GM23248 (cell line): Measurements from ENCODE around the gene XPO6. TPM values are rescaled to one million over a fixed set of nuclear protein-coding genes. Genes with fewer than 3 reads are reported as not detected.

ENCODE experiments used
- DNase-seq: peaks from one replicate; pipeline ENCODE4 v3.0.0-alpha.2; 2015
- H2AFZ ChIP-seq: fragments of 200-600 bp; sonication (generic); 2 replicates; pipeline ENCODE4 v1.6.1; 2016; ENCODE audit warnings: antibody characterized with exemption
- H3F3A ChIP-seq: fragments of 200-600 bp; sonication (generic); 2 replicates; pipeline ENCODE4 v1.6.1; 2016; ENCODE audit warnings: mild to moderate bottlenecking, antibody characterized with exemption, mixed run types; ENCODE audit not compliant: insufficient read depth
- H3K27ac ChIP-seq: fragments of 200-600 bp; sonication (generic); 2 replicates; pipeline ENCODE4 v1.5.1; 2016; ENCODE audit warnings: mild to moderate bottlenecking
- H3K27me3 ChIP-seq: fragments of 200-600 bp; sonication (generic); replicated peaks from 2 replicates; pipeline ENCODE4 v1.6.1; 2016; ENCODE audit warnings: mild to moderate bottlenecking; ENCODE audit not compliant: insufficient read depth
- H3K36me3 ChIP-seq: fragments of 200-600 bp; sonication (generic); 2 replicates; pipeline ENCODE4 v1.6.1; 2016; ENCODE audit warnings: low read depth, mild to moderate bottlenecking
- H3K4me1 ChIP-seq: fragments of 200-600 bp; sonication (generic); 2 replicates; pipeline ENCODE4 v1.6.1; 2016; ENCODE audit warnings: mild to moderate bottlenecking; ENCODE audit not compliant: insufficient read depth
- H3K4me2 ChIP-seq: fragments of 200-600 bp; sonication (generic); one replicate; pipeline ENCODE4 v1.6.1; 2016; ENCODE audit warnings: mild to moderate bottlenecking; ENCODE audit not compliant: unreplicated experiment
- H3K4me3 ChIP-seq: fragments of 200-600 bp; sonication (generic); 2 replicates; pipeline ENCODE4 v1.5.1; 2016; ENCODE audit warnings: mild to moderate bottlenecking
- H3K79me2 ChIP-seq: fragments of 200-600 bp; sonication (generic); 2 replicates; pipeline ENCODE4 v1.6.1; 2016; ENCODE audit warnings: mild to moderate bottlenecking; ENCODE audit not compliant: insufficient read depth
- H3K9ac ChIP-seq: fragments of 200-600 bp; sonication (generic); 2 replicates; pipeline ENCODE4 v1.6.1; 2016; ENCODE audit warnings: mild to moderate bottlenecking
- H3K9me2 ChIP-seq: fragments of 200-600 bp; sonication (generic); 2 replicates; pipeline ENCODE4 v1.6.1; 2016; ENCODE audit warnings: mixed run types, mild to moderate bottlenecking, moderate library complexity; ENCODE audit not compliant: insufficient read depth
- H3K9me3 ChIP-seq: fragments of 200-600 bp; sonication (generic); one replicate; pipeline ENCODE4 v1.6.1; 2017; ENCODE audit warnings: low read depth
- H4K20me1 ChIP-seq: fragments of 200-600 bp; sonication (generic); 2 replicates; pipeline ENCODE4 v1.6.0; 2016; ENCODE audit not compliant: insufficient read depth
- EZH2 ChIP-seq: fragments of 200-600 bp; sonication (generic); IDR thresholded peaks from 2 replicates; pipeline ENCODE4 v1.6.1; 2018; ENCODE audit warnings: antibody characterized with exemption, mild to moderate bottlenecking; ENCODE audit not compliant: insufficient read depth, poor library complexity, severe bottlenecking
- EZH2phosphoT487 ChIP-seq: fragments of 200-600 bp; sonication (generic); IDR thresholded peaks from 2 replicates; pipeline ENCODE4 v1.6.1; 2018; ENCODE audit warnings: antibody characterized with exemption, moderate library complexity, mild to moderate bottlenecking, low read depth; ENCODE audit not compliant: insufficient read depth
- WGBS, 2 experiments: methylation state at CpG; one replicate each; pipeline ENCODE4 v1.1.6; 2015 to 2017; ENCODE audit warnings: low lambda C conversion rate in 2 of 2, low coverage in 1 of 2; ENCODE audit errors: missing lambda C conversion rate in 2 of 2; 5-methylcytosine and 5-hydroxymethylcytosine counted together
- in situ Hi-C: fragments of 300-500 bp; cut with MboI; formaldehyde crosslinking; loops from 2 replicates; pipeline ENCODE4 v1.15.0; 2020
- polyA plus RNA-seq: library from polyadenylated mRNA; unstranded; fragments of >200 nt; fragmentation: Nextera tagmentation; extraction: Ambion mirVana; gene quantifications from 2 replicates; pipeline ENCODE4 v1.2.1, GENCODE V29; 2016
- total RNA-seq: library from RNA; depleted of rRNA; stranded (reverse); fragments of >200 nt; shearing (Covaris generic); gene quantifications from 2 replicates; pipeline ENCODE4 v1.2.3, GENCODE V29; 2014

Gene XPO6
- total and polyA plus RNA-seq, 2 experiments from 2014 or later: 50.7 to 118 TPM

- Histone ChIP-seq H4K20me1 (no peaks in the 10 kb centered on the region), H3K9me3 (no peaks in the 10 kb centered on the region), H3K9me2 (no peaks in the 10 kb centered on the region), H3K9ac (no peak overlapping the region), H3K27ac (no peak overlapping the region), H3K4me3 (no peak overlapping the region), H3K4me1 (peaks cover 8% of the 10 kb centered on the region; the same call in 1 of the 2 replicates), H3K36me3 (peaks cover 50% of the 10 kb centered on the region), H3F3A (peaks cover under 1% of the 10 kb centered on the region; the same call in 1 of the 2 replicates), H3K4me2 (no peak overlapping the region), H3K27me3 (no peaks in the 10 kb centered on the region), H2AFZ (no peak overlapping the region), H3K79me2 (peaks cover 74% of the 10 kb centered on the region)
- in situ Hi-C loops: no loop called here
- TF ChIP-seq EZH2phosphoT487: no peak
- no peak for TF ChIP-seq EZH2
- DNase-seq: no peak
- 95% methylated on average over 6 of the region's 6 CpGs for WGBS, 2 experiments
Measured at GRCh38 chr16:28136751-28137434, 74.9 kb downstream of the XPO6 start.

DNA sequence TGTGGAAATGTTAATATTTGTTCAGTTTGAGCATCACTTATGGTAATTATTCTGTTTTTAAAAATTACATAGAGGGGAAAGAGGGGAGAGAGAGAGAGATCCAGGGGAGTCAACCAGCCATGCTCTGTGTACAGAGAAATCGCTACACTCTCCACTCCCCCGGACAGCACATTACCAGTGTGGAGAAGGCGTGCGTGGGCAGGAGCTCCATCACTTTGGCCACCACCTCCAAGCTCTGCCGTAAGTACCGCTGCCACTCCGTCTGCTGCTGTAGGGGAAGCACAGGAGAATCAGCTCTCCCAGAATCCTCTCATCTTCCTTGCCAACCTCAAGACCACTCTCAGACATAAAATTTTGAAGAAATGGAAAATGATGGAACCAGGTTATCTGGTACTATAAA is 78.1 kb downstream of the XPO6 start:
- Histone ChIP-seq H3F3A (no peaks in the 10 kb centered on the region), H3K36me3 (peaks cover 69% of the 10 kb centered on the region), H3K9me2 (no peaks in the 10 kb centered on the region), H3K4me1 (no peaks in the 10 kb centered on the region), H3K4me2 (no peak overlapping the region), H3K27me3 (no peaks in the 10 kb centered on the region), H2AFZ (no peak overlapping the region), H3K4me3 (no peak overlapping the region), H3K9ac (no peak overlapping the region), H3K9me3 (no peaks in the 10 kb centered on the region), H3K27ac (no peak overlapping the region), H4K20me1 (no peaks in the 10 kb centered on the region), H3K79me2 (peaks cover 60% of the 10 kb centered on the region)
- no peak for DNase-seq
- in situ Hi-C loops: no loop called here
- TF ChIP-seq EZH2: no peak
- no peak for TF ChIP-seq EZH2phosphoT487
- 95 to 100% methylated on average over 7 of the region's 7 CpGs for WGBS, 2 experiments

DNA sequence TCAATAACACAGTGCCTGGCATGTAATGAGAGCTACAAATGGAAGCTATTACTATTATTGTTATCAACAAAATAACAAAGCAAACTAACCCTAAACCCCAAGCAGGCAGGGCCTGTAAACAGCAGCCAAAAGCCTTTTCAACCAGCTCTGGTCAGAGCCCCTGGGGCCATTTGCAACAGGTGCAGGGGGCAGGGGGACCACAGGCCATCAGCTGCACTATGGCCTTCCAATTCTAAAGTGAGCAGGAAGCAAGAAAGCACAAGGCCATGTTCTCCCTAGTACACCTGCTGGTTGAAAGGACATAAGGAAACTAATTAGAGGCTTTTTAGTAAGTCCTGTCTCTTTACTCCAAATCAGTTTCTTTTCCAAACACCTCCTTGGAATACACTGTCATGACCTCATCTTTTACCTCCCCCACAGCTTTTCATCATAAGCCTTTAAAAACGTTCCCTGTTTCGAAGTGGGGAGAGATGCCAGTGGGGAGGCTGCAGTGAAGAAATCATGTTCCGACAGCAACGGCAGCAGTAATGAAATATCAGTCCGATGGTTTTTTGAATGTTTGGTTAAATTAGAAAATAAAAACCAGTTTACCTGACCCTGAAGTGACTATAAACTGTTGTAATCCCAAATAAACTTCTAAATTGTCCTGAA is 79.9 kb downstream of the XPO6 start:
- Histone ChIP-seq H3K4me3 (no peak overlapping the region), H2AFZ (no peak overlapping the region), H3K79me2 (peaks cover 60% of the 10 kb centered on the region), H3K9ac (no peak overlapping the region), H3K9me3 (no peaks in the 10 kb centered on the region), H3K4me2 (no peak overlapping the region), H3K27me3 (no peaks in the 10 kb centered on the region), H3F3A (no peaks in the 10 kb centered on the region), H3K27ac (no peak overlapping the region), H4K20me1 (no peaks in the 10 kb centered on the region), H3K9me2 (no peaks in the 10 kb centered on the region), H3K36me3 (peaks cover 74% of the 10 kb centered on the region), H3K4me1 (no peaks in the 10 kb centered on the region)
- 61 to 65% methylated on average over 5 of the region's 5 CpGs for WGBS, 2 experiments
- no peak for DNase-seq
- TF ChIP-seq EZH2 (no peak), EZH2phosphoT487 (no peak)
- in situ Hi-C loops: no loop called here

- Histone ChIP-seq H3K79me2 (peaks cover 54% of the 10 kb centered on the region), H3K36me3 (peaks cover 80% of the 10 kb centered on the region), H3K27ac (peak overlapping the region; percentile 71; the same call in 1 of the 2 replicates), H3K9me3 (no peaks in the 10 kb centered on the region), H3F3A (no peaks in the 10 kb centered on the region), H3K27me3 (no peaks in the 10 kb centered on the region), H3K9me2 (no peaks in the 10 kb centered on the region), H4K20me1 (no peaks in the 10 kb centered on the region), H3K4me1 (no peaks in the 10 kb centered on the region), H2AFZ (no peak overlapping the region), H3K9ac (no peak overlapping the region; the same call in 1 of the 2 replicates), H3K4me2 (no peak overlapping the region), H3K4me3 (no peak overlapping the region)
- in situ Hi-C loops: no loop called here
- TF ChIP-seq EZH2phosphoT487 (no peak), EZH2 (no peak)
- WGBS, 2 experiments: 36 to 50% methylated on average over 6 of the region's 6 CpGs
- peak; percentile 36 for DNase-seq
Measured at GRCh38 chr16:28131181-28131580, 80.6 kb downstream of the XPO6 start.
